Coronary artery (tissue), 2 donors: ENCODE data around the gene DYRK1A.

Source experiments
- DNase-seq: peaks from one replicate; pipeline ENCODE4 v3.0.0-alpha.2; 2017; ENCODE audit warnings: low spot score
- H3K27ac ChIP-seq, 2 donors: fragments of 200-600 bp; sonication (generic); one replicate each; pipeline ENCODE4 v1.5.1; 2016 to 2019
- H3K4me3 ChIP-seq: fragments of 200-600 bp; sonication (generic); 2 replicates; pipeline ENCODE4 v1.5.1; 2016; ENCODE audit warnings: mild to moderate bottlenecking, moderate library complexity
- TF ChIP-seq, protein P1 (sequence below): fragments of 200-600 bp; sonication (generic); IDR thresholded peaks from one replicate; pipeline ENCODE4 v1.5.1; 2019; ENCODE audit warnings: antibody characterized with exemption

DYRK1A gene

DNA sequence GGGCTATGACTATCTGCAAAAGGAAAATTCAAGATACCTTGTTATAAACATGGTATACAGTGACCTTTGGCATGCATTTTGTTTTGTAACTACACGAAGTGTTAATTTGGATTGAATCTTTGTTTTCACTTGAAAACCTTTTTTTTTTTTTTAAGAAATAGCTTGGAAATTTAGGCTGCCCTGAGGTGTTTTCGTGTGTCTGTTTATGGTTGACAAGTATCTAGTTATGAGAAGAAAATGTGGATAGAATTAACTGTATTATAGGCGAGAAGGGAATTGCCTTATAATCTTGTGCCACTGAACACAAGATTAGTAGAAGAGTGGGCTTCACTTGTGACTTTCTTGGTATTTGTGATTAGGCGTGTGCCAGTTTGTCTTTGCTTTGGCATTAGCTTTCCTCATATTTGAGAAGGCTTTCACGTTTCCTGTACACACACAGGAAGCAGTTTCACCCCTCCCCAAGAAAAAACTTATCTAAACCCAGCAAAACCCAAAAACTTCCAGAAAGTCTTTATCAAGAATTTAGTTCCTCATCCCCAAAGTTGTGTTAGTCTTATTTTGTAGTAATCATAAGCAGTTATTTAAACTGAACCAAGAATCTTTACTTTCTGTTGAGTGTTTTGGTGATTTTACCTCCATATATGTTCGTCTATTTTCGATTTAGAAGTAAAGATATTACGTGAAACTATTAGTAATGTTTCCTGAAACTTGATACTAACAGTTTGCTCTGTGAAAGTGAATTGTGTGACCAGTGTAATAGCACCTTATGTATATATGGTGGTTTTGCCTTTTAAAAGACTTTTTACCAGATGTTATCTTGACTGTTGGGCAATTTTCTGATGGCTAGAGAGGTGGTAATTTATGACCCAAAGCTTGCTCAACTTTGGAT lies 3.8 kb downstream of the DYRK1A start:
- TF ChIP-seq, protein P1, sequence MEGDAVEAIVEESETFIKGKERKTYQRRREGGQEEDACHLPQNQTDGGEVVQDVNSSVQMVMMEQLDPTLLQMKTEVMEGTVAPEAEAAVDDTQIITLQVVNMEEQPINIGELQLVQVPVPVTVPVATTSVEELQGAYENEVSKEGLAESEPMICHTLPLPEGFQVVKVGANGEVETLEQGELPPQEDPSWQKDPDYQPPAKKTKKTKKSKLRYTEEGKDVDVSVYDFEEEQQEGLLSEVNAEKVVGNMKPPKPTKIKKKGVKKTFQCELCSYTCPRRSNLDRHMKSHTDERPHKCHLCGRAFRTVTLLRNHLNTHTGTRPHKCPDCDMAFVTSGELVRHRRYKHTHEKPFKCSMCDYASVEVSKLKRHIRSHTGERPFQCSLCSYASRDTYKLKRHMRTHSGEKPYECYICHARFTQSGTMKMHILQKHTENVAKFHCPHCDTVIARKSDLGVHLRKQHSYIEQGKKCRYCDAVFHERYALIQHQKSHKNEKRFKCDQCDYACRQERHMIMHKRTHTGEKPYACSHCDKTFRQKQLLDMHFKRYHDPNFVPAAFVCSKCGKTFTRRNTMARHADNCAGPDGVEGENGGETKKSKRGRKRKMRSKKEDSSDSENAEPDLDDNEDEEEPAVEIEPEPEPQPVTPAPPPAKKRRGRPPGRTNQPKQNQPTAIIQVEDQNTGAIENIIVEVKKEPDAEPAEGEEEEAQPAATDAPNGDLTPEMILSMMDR, result no peak
- H3K4me3 ChIP-seq, result peak overlapping the region; percentile 99
- DNase-seq, result no peak
- peak overlapping the region; percentile 20 to 36 for H3K27ac ChIP-seq

DNA sequence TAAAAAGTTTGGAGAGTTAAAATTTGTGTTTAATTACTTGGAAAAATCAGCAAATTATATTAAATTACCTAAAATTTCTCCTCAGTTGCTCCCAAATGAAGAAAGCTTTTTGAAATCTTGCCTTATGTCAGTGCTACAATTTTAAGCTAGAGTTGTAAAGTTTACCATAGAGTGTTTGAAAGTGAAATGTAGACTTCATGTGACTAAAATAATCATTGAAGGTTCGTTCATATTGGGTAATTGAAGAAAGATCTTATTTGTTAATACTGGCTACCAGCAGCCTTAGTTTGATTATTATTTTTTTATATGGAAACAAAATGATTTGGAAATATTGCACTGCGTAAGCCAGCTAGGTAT lies 4.4 kb downstream of the DYRK1A start:
- TF ChIP-seq, protein P1, result no peak
- peak overlapping the region; percentile 15 to 36 for H3K27ac ChIP-seq

DNA sequence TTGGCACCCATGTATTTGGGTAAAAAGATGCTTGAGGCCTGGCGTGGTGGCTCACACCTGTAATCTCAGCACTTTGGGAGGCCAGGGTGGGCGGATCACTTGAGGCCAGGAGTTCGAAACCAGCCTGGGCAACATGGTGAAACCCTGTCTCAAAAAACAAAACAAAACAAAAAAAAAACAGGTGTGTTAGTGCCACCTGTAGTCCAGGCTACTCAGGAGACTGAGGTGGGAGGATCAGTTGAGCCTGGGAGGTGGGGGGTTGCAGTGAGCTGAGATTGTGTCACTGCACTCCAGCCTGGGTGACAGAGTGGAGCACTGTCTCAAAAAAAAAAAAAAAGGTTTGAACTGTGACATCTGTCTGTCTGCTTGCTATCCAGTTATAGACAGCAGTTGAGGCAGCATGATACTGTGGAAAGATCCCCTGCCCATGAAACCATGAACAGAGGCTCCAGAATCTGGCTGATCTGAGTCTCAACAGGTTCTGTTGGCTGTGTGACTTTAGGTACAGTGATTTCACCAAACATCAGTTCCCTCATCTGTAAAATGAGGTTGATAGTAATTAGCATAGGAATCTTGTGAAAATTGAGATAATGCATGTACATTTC lies 5.7 kb downstream of the DYRK1A start:
- TF ChIP-seq, protein P1, result no peak
- no peak overlapping the region for H3K27ac ChIP-seq
- H3K4me3 ChIP-seq, result no peak overlapping the region
- DNase-seq, result no peak

More for the DNA sequence above, 4.4 kb downstream of the DYRK1A start:
- H3K4me3 ChIP-seq, result peak overlapping the region; percentile 99
- DNase-seq, result no peak

DNA sequence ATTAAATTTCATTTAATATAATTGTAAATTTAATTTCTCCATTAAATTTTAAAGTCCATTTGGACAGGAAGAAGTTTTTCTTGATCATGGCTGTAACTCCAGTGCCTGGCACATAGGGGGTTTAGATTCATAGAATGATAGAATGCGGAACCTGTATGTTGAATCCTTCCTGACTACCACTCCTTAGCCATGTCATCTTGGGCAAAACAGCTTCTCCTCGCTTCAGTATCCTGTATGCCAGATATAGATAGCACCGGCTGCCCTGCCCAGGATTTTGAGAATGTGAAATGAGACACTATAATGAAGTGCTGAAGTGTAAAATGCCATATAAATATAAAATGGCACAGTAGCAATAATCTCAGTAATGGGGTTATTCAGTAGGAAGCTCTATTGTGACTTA lies 6.4 kb downstream of the DYRK1A start:
- no peak for DNase-seq
- peak overlapping the region; percentile 21 for H3K4me3 ChIP-seq
- peak overlapping the region in 1 of 2 donors; percentile 41 for H3K27ac ChIP-seq
- TF ChIP-seq, protein P1, result no peak

DNA sequence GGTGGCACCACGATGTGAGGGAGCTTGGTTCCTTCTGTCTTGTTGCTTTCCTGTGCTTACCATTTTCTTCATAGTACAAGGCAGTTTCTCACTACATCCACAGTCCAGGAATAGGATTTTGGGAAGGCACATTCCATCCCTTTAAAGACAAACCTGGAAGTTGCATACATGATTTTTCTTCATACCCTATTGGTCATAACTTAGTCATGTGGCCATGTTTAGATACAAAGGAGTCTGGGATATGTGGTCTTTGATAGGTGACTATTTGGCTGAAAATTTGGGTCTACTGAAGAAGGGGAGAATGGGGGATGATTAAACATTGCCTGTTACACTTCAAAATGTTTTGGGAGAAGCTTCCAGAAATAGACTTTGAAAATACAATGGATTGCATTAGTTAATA lies 7.0 kb downstream of the DYRK1A start:
- TF ChIP-seq, protein P1, result no peak
- H3K27ac ChIP-seq, result peak overlapping the region; percentile 3 to 41
- H3K4me3 ChIP-seq, result peak overlapping the region; percentile 21
- DNase-seq, result no peak

DNA sequence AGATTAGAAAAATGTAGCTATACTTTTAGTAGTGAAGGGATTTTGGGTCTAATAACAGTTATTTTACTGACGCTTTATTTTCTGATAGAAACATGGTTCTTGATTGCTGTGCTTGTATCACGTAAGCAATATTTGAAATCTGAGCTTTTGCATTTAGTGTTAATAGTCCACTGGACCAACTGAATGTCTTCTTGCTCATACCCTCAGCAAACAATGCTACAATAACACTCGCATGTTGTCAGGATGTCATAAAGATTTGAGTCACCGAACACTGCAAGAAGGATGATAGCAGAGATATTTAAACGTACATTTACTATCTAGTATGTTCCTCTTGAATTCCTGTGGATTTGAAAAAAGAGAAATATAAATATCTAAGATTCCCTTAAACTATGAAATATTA lies 7.5 kb downstream of the DYRK1A start:
- DNase-seq, result no peak
- Histone ChIP-seq H3K4me3 (no peak overlapping the region), H3K27ac (peak overlapping the region in 1 of 2 donors; percentile 20)
- TF ChIP-seq, protein P1, result no peak
